ENCODE results near the gene TTC28.

- TF ChIP-seq ZNF274 (IDR thresholded peaks at IDR 0.05; ENCODE audit: low read depth, low read length) (no peak), SUZ12 (IDR thresholded peaks at IDR 0.05; ENCODE audit: extremely low read depth, insufficient read depth, insufficient read length) (no peak), YY1 (IDR thresholded peaks at IDR 0.05; ENCODE audit: insufficient read depth, insufficient read length) (no peak)
Measured at GRCh38 chr22:28332410-28332809, 347.2 kb downstream of the TTC28 start.
